AG04450 (cell line): ENCODE data around the gene CELA2A. TPM values are rescaled to one million over a fixed set of nuclear protein-coding genes. Genes with fewer than 3 reads are reported as not detected.
"Not testable (repeated sequence)": the region's sequence is repeated elsewhere in the genome, so short reads cannot be mapped to it uniquely, and the experiment has no call there.

ENCODE experiments used
- CTCF ChIA-PET: fragments of 300-600, 350-600 bp; formaldehyde crosslinking; extraction: SDS; loops from one replicate; lab custom pipeline; 2022; ENCODE audit warnings: antibody characterized with exemption, inconsistent platforms; lab: Charles Lee
- POLR2A ChIA-PET: fragments of 350-600 bp; formaldehyde crosslinking; extraction: SDS; loops from one replicate; lab custom pipeline; 2021; ENCODE audit warnings: antibody characterized with exemption, inconsistent platforms; lab: Yijun Ruan, JAX
- DNase-seq: peaks from one replicate; pipeline ENCODE4 v3.0.0-alpha.2; 2011; ENCODE audit warnings: low read depth, low spot score
- H3K27ac ChIP-seq: one replicate; pipeline ENCODE4 v1.5.1; 2012; ENCODE audit warnings: low read depth, low read length, control low read depth
- H3K27me3 ChIP-seq: one replicate; pipeline ENCODE4 v1.6.0; 2012; ENCODE audit warnings: low read length; ENCODE audit not compliant: control insufficient read depth, insufficient read depth
- H3K4me3 ChIP-seq: 2 replicates; pipeline ENCODE4 v1.5.1; 2011; ENCODE audit warnings: mild to moderate bottlenecking, low read depth, low read length, control low read depth
- H3K9me3 ChIP-seq: 2 replicates; pipeline ENCODE4 v1.5.1; 2012; ENCODE audit warnings: low read length; ENCODE audit not compliant: control insufficient read depth, insufficient read depth
- polyA plus RNA-seq: library from polyadenylated mRNA; depleted of rRNA; stranded (reverse); fragments of >200 nt; gene quantifications from 2 replicates; pipeline ENCODE4 v1.2.3, GENCODE V29; 2011
- TF ChIP-seq, protein P1 (sequence below): IDR thresholded peaks from 2 replicates; pipeline ENCODE4 v1.5.1; 2011; ENCODE audit warnings: low read depth, low read length, control low read depth, inconsistent platforms

CELA2A gene
- polyA plus RNA-seq, 1 experiment, result not detected

DNA sequence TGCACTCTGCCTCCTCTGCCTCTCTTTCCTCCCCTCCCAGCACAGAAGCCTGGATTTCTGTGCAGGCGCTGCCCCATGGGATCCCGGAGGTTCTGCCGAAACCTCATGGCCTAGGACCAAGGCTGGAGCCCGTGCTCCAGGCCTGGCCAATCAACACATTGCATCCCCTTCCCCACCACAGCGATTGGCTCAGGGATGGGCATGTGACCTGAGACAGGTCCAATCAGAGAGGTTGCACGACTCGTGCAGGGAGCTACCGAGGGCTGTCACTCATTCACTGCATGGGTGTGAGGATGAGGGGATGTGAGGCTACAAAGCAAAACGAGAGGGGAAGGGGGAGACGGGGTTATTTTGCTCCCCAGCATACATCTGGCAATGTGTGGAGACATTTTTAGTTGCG is 16.1 kb downstream of the CELA2A start:
- peaks cover 3% of the 10 kb centered on the region for H3K27me3 ChIP-seq
- no peak overlapping the region for H3K27ac ChIP-seq
- TF ChIP-seq, protein P1, sequence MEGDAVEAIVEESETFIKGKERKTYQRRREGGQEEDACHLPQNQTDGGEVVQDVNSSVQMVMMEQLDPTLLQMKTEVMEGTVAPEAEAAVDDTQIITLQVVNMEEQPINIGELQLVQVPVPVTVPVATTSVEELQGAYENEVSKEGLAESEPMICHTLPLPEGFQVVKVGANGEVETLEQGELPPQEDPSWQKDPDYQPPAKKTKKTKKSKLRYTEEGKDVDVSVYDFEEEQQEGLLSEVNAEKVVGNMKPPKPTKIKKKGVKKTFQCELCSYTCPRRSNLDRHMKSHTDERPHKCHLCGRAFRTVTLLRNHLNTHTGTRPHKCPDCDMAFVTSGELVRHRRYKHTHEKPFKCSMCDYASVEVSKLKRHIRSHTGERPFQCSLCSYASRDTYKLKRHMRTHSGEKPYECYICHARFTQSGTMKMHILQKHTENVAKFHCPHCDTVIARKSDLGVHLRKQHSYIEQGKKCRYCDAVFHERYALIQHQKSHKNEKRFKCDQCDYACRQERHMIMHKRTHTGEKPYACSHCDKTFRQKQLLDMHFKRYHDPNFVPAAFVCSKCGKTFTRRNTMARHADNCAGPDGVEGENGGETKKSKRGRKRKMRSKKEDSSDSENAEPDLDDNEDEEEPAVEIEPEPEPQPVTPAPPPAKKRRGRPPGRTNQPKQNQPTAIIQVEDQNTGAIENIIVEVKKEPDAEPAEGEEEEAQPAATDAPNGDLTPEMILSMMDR, result no peak
- DNase-seq, result no peak
- no peaks in the 10 kb centered on the region; the same call in 1 of the 2 replicates for H3K9me3 ChIP-seq
- no peak overlapping the region for H3K4me3 ChIP-seq
- POLR2A ChIA-PET, result no interaction called here
- CTCF ChIA-PET, result no interaction called here

DNA sequence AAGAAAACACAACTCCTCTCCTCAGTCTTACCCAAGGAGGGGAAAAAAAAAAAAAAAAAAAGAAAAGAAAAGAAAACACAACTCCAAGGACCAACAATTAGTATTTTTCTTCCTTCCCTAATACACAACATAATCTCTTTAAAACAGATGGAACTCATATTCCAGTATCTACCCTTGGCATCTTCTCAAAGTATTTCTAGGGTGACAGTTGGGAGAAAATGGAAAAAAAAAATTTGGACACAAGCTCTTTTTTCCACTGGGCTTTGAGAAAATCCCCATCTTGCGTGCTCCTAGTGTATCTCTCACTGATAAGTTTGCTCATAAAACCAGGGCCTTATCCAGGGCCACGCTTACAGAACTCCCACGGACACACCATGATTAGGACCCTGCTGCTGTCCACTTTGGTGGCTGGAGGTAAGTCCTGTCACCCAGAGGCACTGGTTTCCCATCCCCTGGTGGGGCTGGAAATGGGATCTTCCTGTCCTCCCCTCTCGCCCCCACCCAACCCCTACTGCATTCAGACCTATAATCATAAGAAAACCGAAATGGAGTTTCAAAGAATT is 19.3 kb downstream of the CELA2A start, which contains the start of gene CELA2B:
TSS of gene CELA2B (plus strand) at position 353 of the 563 bp plus-strand sequence. CDS start at position 375, 22 bp downstream.
- TF ChIP-seq, protein P1, result no peak
- Histone ChIP-seq H3K4me3 (no peak within 1 kb of the TSS), H3K27ac (no peak within 1 kb of the TSS), H3K27me3 (no peaks in the 10 kb centered on the region), H3K9me3 (no peaks in the 10 kb centered on the region; the same call in 1 of the 2 replicates)
- CTCF ChIA-PET, result interaction anchor here (0.7 kb wide), 1 partner anchor 48 kb away, joined by 3 read pairs; no protein-coding TSS in a partner anchor
- POLR2A ChIA-PET, result interaction anchor here (0.7 kb wide), 1 partner anchor 11 kb away, joined by 4 read pairs; no protein-coding TSS in a partner anchor
- no peak for DNase-seq

DNA sequence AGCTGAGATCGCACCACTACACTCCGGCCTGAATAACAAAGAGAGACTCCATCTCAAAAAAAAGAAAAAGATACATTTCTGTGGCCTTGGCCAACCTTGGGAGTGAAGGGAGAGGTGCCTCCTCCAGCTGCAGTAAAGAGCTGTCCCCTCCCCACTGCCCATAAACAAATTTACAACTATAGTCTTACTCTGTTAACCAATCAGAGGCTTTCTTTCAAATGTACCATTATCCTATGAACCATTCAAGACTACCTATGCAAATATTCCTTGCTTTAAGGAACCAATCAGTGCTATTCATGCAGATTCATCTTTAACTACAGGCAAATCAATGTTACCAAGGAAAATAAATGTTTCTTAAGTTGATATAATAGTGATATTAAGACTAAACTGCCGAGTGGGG is 20.4 kb downstream of the CELA2A start:
- no peak for DNase-seq
- Histone ChIP-seq H3K27ac (no peak overlapping the region), H3K9me3 (no peaks in the 10 kb centered on the region; the same call in 1 of the 2 replicates), H3K4me3 (no peak overlapping the region), H3K27me3 (no peaks in the 10 kb centered on the region)
- CTCF ChIA-PET, result no interaction called here
- POLR2A ChIA-PET, result no interaction called here
- TF ChIP-seq, protein P1, result no peak

DNA sequence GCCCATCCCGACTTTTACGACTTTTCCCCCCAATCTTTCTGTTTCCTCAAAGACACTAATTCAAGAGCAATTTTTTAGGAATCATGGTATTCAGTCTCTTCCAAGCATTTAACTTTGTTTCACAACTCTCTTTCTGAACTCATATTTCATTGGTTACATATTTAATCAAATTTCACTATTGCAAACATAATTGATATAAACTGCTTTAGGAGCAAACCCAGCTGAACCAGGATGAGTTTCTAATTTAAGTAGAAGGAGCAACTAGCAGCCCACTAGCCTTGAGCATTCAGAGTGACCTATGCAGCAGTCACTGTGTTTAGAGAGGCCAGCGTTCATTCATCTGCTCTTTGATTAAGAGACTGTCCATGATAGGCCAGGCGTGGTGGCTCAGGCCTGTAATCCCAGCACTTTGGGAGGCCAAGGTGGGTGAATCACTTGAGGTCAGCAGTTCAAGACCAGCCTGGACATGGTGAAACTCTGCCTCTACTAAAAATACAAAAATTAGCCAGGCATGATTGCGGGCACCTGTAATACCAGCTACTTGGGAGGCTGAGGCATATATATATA is 21.2 kb downstream of the CELA2A start:
- Histone ChIP-seq H3K27me3 (no peaks in the 10 kb centered on the region), H3K27ac (no peak overlapping the region), H3K9me3 (no peaks in the 10 kb centered on the region), H3K4me3 (no peak overlapping the region)
- no peak for DNase-seq
- POLR2A ChIA-PET, result no interaction called here
- CTCF ChIA-PET, result no interaction called here
- TF ChIP-seq, protein P1, result no peak

DNA sequence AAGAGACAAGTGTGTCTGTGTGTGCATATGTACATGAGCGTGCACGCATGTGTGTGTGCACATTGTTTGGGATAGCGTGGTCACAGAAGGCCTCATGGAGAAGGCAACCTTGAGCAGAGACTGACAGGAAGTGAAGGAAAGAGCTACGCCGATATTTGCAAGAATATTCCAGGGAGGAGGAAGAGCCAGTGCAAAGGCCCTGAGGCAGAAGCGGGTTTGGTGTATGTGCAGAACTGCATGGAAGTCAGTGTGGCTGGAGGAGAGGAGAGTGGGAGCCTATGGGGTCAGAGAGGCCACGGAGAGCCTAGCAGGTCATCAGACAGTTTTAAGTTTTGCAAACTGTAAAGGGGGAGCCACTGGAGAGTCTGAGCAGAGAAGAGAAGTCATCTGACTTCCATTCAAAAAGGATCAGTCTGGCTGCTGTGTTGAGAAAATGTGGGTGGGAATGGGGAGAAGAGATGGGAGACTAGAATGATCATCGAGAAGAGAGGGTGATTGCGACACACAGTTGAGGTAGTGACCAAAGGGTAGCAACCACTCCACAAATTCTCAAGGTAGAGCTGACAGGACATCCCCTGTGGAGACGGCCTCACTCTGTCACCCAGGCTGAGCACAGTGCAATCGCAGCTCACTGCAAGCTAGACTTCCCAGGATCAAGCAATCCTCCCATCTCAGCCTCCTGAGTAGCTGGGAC is 23.3 kb downstream of the CELA2A start:
- no peak for DNase-seq
- Histone ChIP-seq H3K27me3 (no peaks in the 10 kb centered on the region), H3K4me3 (no peak overlapping the region), H3K9me3 (no peaks in the 10 kb centered on the region), H3K27ac (no peak overlapping the region)
- CTCF ChIA-PET, result no interaction called here
- POLR2A ChIA-PET, result no interaction called here
- TF ChIP-seq, protein P1, result no peak

DNA sequence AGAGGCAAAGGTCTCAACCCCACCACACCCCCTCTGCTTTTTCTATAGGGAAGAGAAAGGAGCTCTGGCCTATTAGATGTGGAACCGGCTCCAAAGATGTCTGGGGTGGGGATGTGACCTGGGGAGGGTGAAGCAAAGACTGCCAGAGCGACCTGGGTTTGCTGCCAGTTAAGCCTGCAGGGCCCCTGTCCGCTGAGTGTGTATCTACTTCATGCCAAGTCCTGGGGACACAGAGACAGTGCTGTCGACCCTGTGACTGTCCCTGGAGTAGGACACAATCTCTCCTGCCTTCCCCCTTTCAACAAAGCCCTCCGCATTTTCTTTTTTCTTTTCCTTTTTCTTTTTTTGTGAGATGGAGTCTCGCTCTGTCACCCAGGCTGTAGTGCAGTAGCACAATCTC is 25.9 kb downstream of the CELA2A start:
- H3K4me3 ChIP-seq, DNase-seq, POLR2A ChIA-PET, H3K9me3 ChIP-seq, CTCF ChIA-PET, H3K27ac ChIP-seq, H3K27me3 ChIP-seq: not testable (repeated sequence)

DNA sequence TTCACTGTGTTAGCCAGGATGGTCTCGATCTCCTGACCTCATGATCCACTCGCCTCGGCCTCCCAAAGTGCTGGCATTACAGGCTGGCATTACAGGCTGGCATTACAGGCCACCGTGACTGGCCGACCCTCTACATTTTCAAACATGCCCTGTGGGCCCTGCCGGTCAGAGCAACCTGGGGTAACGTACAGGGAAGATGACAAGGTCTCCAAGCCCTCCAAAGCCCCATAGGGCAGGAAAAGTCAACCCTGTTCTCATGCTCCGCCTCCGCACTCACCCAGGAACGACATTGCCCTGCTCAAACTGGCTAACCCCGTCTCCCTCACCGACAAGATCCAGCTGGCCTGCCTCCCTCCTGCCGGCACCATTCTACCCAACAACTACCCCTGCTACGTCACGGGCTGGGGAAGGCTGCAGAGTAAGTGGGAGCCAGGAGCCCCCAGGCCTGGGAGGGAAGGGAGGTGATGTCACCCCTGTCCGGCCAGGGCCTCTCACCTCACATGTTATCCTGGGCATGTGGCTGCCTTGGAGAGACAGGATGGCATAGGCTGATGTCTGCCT is 26.5 kb downstream of the CELA2A start:
- H3K4me3 ChIP-seq, DNase-seq, H3K9me3 ChIP-seq, H3K27me3 ChIP-seq, POLR2A ChIA-PET, H3K27ac ChIP-seq: not testable (repeated sequence)
- CTCF ChIA-PET, result interaction anchor here (0.7 kb wide), 1 partner anchor 10 kb away, joined by 3 read pairs; no protein-coding TSS in a partner anchor
